ENCODE data around the gene CYFIP2. TPM values are rescaled to one million over a fixed set of nuclear protein-coding genes. Genes with fewer than 3 reads are reported as not detected.

Gene CYFIP2
- total and polyA plus RNA-seq, 2 of the 8 experiments (the other 6 are each of a cell fraction or from before 2014, with no cell fraction given): 45.1 to 80.6 TPM

GRCh38 chr5:157354800-157355199 lies 88.9 kb downstream of the CYFIP2 start:
- H4K8ac ChIP-seq (ENCODE audit: extremely low read depth, insufficient read depth, low read length): no peak overlapping the region
- no peak overlapping the region for H3K14ac ChIP-seq (ENCODE audit: insufficient read length)
- no peak overlapping the region for H3K4me3 ChIP-seq (ENCODE audit: extremely low read depth in 1 of 4, insufficient read depth in 2 of 4, low read depth in 3 of 4, low read length in 4 of 4)
- H4K5ac ChIP-seq (ENCODE audit: insufficient read length, low read depth, low read length): no peak overlapping the region
- POLR2A ChIA-PET (ENCODE audit: partially characterized antibody): interaction anchor here (1.0 kb wide), 1 partner anchor 117 kb away, joined by 3 read pairs; no protein-coding TSS in a partner anchor
- H2BK12ac ChIP-seq (ENCODE audit: low read depth, low read length): no peak overlapping the region
- no peak overlapping the region for H2BK5ac ChIP-seq (ENCODE audit: low read depth, low read length)
- CTCF ChIA-PET (ENCODE audit: partially characterized antibody): interaction anchor here (0.7 to 15.5 kb wide), 25 partner anchors 8 to 219 kb away, joined by 3 to 282 read pairs (median 3); a partner anchor contains a TSS
- no peak overlapping the region for H3K23ac ChIP-seq (ENCODE audit: insufficient read length)
- no peak overlapping the region for H3K27ac ChIP-seq (ENCODE audit: low read depth, low read length)
- peaks cover 0 to 2% of the 10 kb centered on the region in 2 experiments for H4K20me1 ChIP-seq (replicated peaks in 1 of 2; ENCODE audit: control insufficient read depth in 1 of 2, insufficient read depth in 2 of 2, low read length in 2 of 2)
- H3K56ac ChIP-seq (replicated peaks; ENCODE audit: insufficient read length, low read depth, low read length): no peak overlapping the region
- H3K79me1 ChIP-seq (ENCODE audit: low read depth, low read length): no peaks in the 10 kb centered on the region
- H3K4me1 ChIP-seq (replicated peaks in 1 of 4; ENCODE audit: control insufficient read depth in 3 of 4, insufficient read depth in 4 of 4, low read length in 3 of 4): no peaks in the 10 kb centered on the region
- no peaks in the 10 kb centered on the region for H3K9me3 ChIP-seq (ENCODE audit: insufficient read depth in 2 of 2, low read depth in 1 of 2, low read length in 1 of 2)
- H3K27me3 ChIP-seq (replicated peaks in 1 of 4; ENCODE audit: control insufficient read depth in 3 of 4, extremely low read depth in 1 of 4, insufficient read depth in 3 of 4, low read length in 3 of 4): no peaks in the 10 kb centered on the region
- no peak overlapping the region for H3K4me2 ChIP-seq (ENCODE audit: insufficient read depth in 1 of 2, low read depth in 2 of 2, low read length in 2 of 2)
- H2AK5ac ChIP-seq (ENCODE audit: low read depth, low read length): no peak overlapping the region
- H2AFZ ChIP-seq (ENCODE audit: low read length): no peak overlapping the region
- H2BK120ac ChIP-seq (replicated peaks; ENCODE audit: low read depth, low read length): no peak overlapping the region
- WGBS, 2 experiments (ENCODE audit: extremely low coverage in 1 of 2, insufficient coverage in 1 of 2, insufficient read length in 1 of 2, insufficient replicate concordance in 2 of 2, low coverage in 1 of 2, low lambda C conversion rate in 2 of 2, missing lambda C conversion rate in 1 of 2): 54% methylated on average over 5 of the region's 5 CpGs; no CpG with 5 or more reads in 1 of the 2 experiments
- FAIRE-seq (peak; percentile 92), DNase-seq (ENCODE audit: low read depth in 1 of 2, low spot score in 2 of 2) (peak in 1 of 2 experiments; percentile 62)
- H2BK20ac ChIP-seq (ENCODE audit: low read length): no peak overlapping the region
- no peaks in the 10 kb centered on the region for H3K23me2 ChIP-seq (ENCODE audit: low read depth, low read length)
- no peak overlapping the region for H3K18ac ChIP-seq (ENCODE audit: extremely low read depth, low read length)
- H3K36me3 ChIP-seq (ENCODE audit: control insufficient read depth in 2 of 4, insufficient read depth in 4 of 4, low read length in 3 of 4): peaks cover 0 to 2% (median under 1%) of the 10 kb centered on the region in 4 experiments; a peak in 3 of 8 replicates
- H4K91ac ChIP-seq (replicated peaks; ENCODE audit: insufficient read length, low read length): no peak overlapping the region
- H3K9ac ChIP-seq (replicated peaks in 1 of 4; ENCODE audit: extremely low read depth in 1 of 4, low read depth in 3 of 4, low read length in 3 of 4): no peak overlapping the region
- TF ChIP-seq CTCF (IDR thresholded peaks at IDR 0.05; ENCODE audit: control extremely low read depth in 1 of 3, insufficient read depth in 1 of 3, low read depth in 1 of 3, low read length in 3 of 3) (peak; percentile 52 to 79 (median 58)), RFX5 (IDR thresholded peaks at IDR 0.05; ENCODE audit: borderline replicate concordance, low read depth, low read length) (no peak), EGR1 (IDR thresholded peaks at IDR 0.05; ENCODE audit: borderline replicate concordance, low read depth, low read length) (no peak), JUN (IDR thresholded peaks at IDR 0.05; ENCODE audit: low read depth, low read length) (no peak), KDM4A (IDR thresholded peaks at IDR 0.05; ENCODE audit: low read depth, low read length, severe bottlenecking) (no peak), RAD21 (IDR thresholded peaks at IDR 0.05 in 1 of 2, conservative IDR thresholded peaks at IDR 0.05 in 1 of 2; ENCODE audit: low read depth in 2 of 2, low read length in 2 of 2) (peak; percentile 19 to 43; a peak in 2 of 4 replicates), TEAD4 (IDR thresholded peaks at IDR 0.05; ENCODE audit: low read depth, low read length) (0 out of 2 replicates have a peak, but pooled peaks have one; percentile 36), CTBP2 (IDR thresholded peaks at IDR 0.05; ENCODE audit: borderline replicate concordance, insufficient read depth, insufficient read length, low read length) (no peak)
- H3K79me2 ChIP-seq (ENCODE audit: control insufficient read depth in 1 of 2, insufficient read depth in 2 of 2, low read length in 2 of 2): no peaks in the 10 kb centered on the region
- H2BK15ac ChIP-seq (ENCODE audit: low read length): no peak overlapping the region
- H3K4ac ChIP-seq (replicated peaks; ENCODE audit: insufficient read length, low read depth, low read length): no peak overlapping the region

Measured in H1 (cell line).